GM23338 (cell line): ENCODE results near the gene IZUMO1R. TPM values are rescaled to one million over a fixed set of nuclear protein-coding genes. Genes with fewer than 3 reads are reported as not detected.

Experiments
- ATAC-seq: fragments of 200-7000 bp; cut with Tn5 transposase; 3 replicates; pipeline ENCODE4 v1.9.1; 2020
- DNase-seq: peaks from one replicate; pipeline ENCODE4 v3.0.0-alpha.2; 2015; ENCODE audit warnings: low spot score
- H2AFZ ChIP-seq: fragments of 200-600 bp; sonication (generic); 2 replicates; pipeline ENCODE4 v1.8.0; 2016; ENCODE audit warnings: antibody characterized with exemption, mild to moderate bottlenecking, moderate library complexity
- H3F3A ChIP-seq: fragments of 200-600 bp; sonication (generic); replicated peaks from 2 replicates; pipeline ENCODE4 v1.8.0; 2017; ENCODE audit warnings: antibody characterized with exemption, mixed run types, low read depth
- H3K27ac ChIP-seq: fragments of 200-600 bp; sonication (generic); 2 replicates; pipeline ENCODE4 v1.6.1; 2016; ENCODE audit warnings: low read depth
- H3K27me3 ChIP-seq: fragments of 200-600 bp; sonication (generic); 2 replicates; pipeline ENCODE4 v1.8.0; 2016; ENCODE audit warnings: mild to moderate bottlenecking, mixed run types, moderate library complexity; ENCODE audit not compliant: insufficient read depth
- H3K36me3 ChIP-seq: fragments of 200-600 bp; sonication (generic); 2 replicates; pipeline ENCODE4 v1.8.0; 2016; ENCODE audit warnings: mild to moderate bottlenecking; ENCODE audit not compliant: insufficient read depth
- H3K4me1 ChIP-seq: fragments of 200-600 bp; sonication (generic); 2 replicates; pipeline ENCODE4 v1.8.0; 2016; ENCODE audit warnings: mild to moderate bottlenecking, moderate library complexity; ENCODE audit not compliant: insufficient read depth
- H3K4me2 ChIP-seq: fragments of 200-600 bp; sonication (generic); 2 replicates; pipeline ENCODE4 v1.7.1; 2017; ENCODE audit warnings: mixed run types
- H3K4me3 ChIP-seq: fragments of 200-600 bp; sonication (generic); 2 replicates; pipeline ENCODE4 v1.6.1; 2016; ENCODE audit warnings: mixed run types
- H3K79me2 ChIP-seq: fragments of 200-600 bp; sonication (generic); replicated peaks from 2 replicates; pipeline ENCODE4 v1.8.0; 2017; ENCODE audit warnings: mild to moderate bottlenecking; ENCODE audit not compliant: insufficient read depth
- H3K9me2 ChIP-seq: fragments of 200-600 bp; sonication (generic); 2 replicates; pipeline ENCODE4 v1.8.0; 2017; ENCODE audit not compliant: insufficient read depth
- H4K20me1 ChIP-seq: fragments of 200-600 bp; sonication (generic); replicated peaks from 2 replicates; pipeline ENCODE4 v1.8.0; 2017; ENCODE audit warnings: mild to moderate bottlenecking; ENCODE audit not compliant: insufficient read depth
- H3K27ac Mint-ChIP-seq: 2 replicates; pipeline ENCODE4 v1.8.0; 2020; ENCODE audit warnings: inconsistent platforms, mild to moderate bottlenecking, moderate library complexity, mixed read lengths
- H3K27me3 Mint-ChIP-seq: 3 replicates; pipeline ENCODE4 v1.8.0; 2022; ENCODE audit warnings: low read depth, mild to moderate bottlenecking, moderate library complexity, mixed read lengths, inconsistent platforms; ENCODE audit not compliant: insufficient read depth, poor library complexity
- H3K36me3 Mint-ChIP-seq: 3 replicates; pipeline ENCODE4 v1.8.0; 2021; ENCODE audit warnings: low read depth, mild to moderate bottlenecking, inconsistent platforms, moderate library complexity, mixed read lengths
- H3K4me1 Mint-ChIP-seq: 3 replicates; pipeline ENCODE4 v1.8.0; 2020; ENCODE audit warnings: mild to moderate bottlenecking, inconsistent platforms, mixed read lengths
- H3K4me3 Mint-ChIP-seq: 3 replicates; pipeline ENCODE4 v1.8.0; 2021; ENCODE audit warnings: moderate library complexity, mild to moderate bottlenecking, inconsistent platforms, mixed read lengths
- H3K9me3 Mint-ChIP-seq: 3 replicates; pipeline ENCODE4 v1.8.0; 2020; ENCODE audit warnings: moderate library complexity, mild to moderate bottlenecking, inconsistent platforms, mixed read lengths
- CREB1 ChIP-seq: fragments of 250-450 bp; sonication (Bioruptor Pico); IDR thresholded peaks from 2 replicates; pipeline ENCODE4 v1.5.0; 2020; ENCODE audit warnings: low read depth, mild to moderate bottlenecking, moderate library complexity
- EZH2 ChIP-seq: fragments of 200-600 bp; sonication (generic); IDR thresholded peaks from one replicate; pipeline ENCODE4 v1.8.0; 2017; ENCODE audit warnings: antibody characterized with exemption, mild to moderate bottlenecking, low read depth; ENCODE audit not compliant: unreplicated experiment
- JUNB ChIP-seq: IDR thresholded peaks from one replicate; pipeline ENCODE4 v1.6.1; 2016; ENCODE audit warnings: antibody characterized with exemption; ENCODE audit not compliant: unreplicated experiment
- NANOG ChIP-seq: IDR thresholded peaks from 2 replicates; pipeline ENCODE4 v1.6.1; 2016; ENCODE audit warnings: antibody characterized with exemption, borderline replicate concordance
- polyA plus RNA-seq: library from polyadenylated mRNA; unstranded; fragments of >200 nt; fragmentation: Nextera tagmentation; extraction: Ambion mirVana; gene quantifications from 2 replicates; pipeline ENCODE4 v1.2.1, GENCODE V29; 2016
- total RNA-seq: library from RNA; depleted of rRNA; stranded (reverse); fragments of >200 nt; shearing (Covaris generic); gene quantifications from 2 replicates; pipeline ENCODE4 v1.2.3, GENCODE V29; 2014
- TF ChIP-seq, protein P1 (sequence below): fragments of 250-450 bp; sonication (Bioruptor Pico); IDR thresholded peaks from 2 replicates; pipeline ENCODE4 v1.5.0; 2020; ENCODE audit warnings: mild to moderate bottlenecking, moderate library complexity
- TF ChIP-seq, protein P2 (sequence below), 2 experiments: fragments of 200-600 bp in 1 of 2; sonication (generic) in 1 of 2; conservative IDR thresholded peaks; 2 replicates each; pipeline versions ENCODE4 v1.5.1 to v1.6.1; 2016 to 2017; ENCODE audit warnings: antibody characterized with exemption in 2 of 2, low read depth in 2 of 2, mild to moderate bottlenecking in 2 of 2, moderate library complexity in 1 of 2

IZUMO1R gene
- total and polyA plus RNA-seq, 2 experiments from 2014 or later: not detected

DNA sequence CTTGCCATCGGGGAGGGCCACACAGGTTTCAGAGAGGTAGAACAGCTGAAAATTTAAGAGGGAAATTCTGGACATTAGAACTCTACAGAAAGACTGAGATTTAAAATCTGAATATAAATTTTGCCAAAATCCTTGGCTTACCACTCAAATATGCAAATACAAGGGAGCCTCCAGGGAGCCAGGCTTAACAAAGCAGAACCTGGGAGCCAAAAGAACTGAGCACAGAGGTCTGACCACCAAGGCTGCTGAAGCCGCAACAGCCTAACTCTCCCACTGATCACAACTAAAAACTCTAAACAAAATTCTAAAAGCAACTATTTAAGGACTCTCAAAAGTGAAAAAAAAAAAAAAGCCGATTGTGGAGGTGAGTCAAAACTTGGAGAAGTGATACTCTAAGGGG lies 34.3 kb downstream of the IZUMO1R start:
- TF ChIP-seq, protein P1, sequence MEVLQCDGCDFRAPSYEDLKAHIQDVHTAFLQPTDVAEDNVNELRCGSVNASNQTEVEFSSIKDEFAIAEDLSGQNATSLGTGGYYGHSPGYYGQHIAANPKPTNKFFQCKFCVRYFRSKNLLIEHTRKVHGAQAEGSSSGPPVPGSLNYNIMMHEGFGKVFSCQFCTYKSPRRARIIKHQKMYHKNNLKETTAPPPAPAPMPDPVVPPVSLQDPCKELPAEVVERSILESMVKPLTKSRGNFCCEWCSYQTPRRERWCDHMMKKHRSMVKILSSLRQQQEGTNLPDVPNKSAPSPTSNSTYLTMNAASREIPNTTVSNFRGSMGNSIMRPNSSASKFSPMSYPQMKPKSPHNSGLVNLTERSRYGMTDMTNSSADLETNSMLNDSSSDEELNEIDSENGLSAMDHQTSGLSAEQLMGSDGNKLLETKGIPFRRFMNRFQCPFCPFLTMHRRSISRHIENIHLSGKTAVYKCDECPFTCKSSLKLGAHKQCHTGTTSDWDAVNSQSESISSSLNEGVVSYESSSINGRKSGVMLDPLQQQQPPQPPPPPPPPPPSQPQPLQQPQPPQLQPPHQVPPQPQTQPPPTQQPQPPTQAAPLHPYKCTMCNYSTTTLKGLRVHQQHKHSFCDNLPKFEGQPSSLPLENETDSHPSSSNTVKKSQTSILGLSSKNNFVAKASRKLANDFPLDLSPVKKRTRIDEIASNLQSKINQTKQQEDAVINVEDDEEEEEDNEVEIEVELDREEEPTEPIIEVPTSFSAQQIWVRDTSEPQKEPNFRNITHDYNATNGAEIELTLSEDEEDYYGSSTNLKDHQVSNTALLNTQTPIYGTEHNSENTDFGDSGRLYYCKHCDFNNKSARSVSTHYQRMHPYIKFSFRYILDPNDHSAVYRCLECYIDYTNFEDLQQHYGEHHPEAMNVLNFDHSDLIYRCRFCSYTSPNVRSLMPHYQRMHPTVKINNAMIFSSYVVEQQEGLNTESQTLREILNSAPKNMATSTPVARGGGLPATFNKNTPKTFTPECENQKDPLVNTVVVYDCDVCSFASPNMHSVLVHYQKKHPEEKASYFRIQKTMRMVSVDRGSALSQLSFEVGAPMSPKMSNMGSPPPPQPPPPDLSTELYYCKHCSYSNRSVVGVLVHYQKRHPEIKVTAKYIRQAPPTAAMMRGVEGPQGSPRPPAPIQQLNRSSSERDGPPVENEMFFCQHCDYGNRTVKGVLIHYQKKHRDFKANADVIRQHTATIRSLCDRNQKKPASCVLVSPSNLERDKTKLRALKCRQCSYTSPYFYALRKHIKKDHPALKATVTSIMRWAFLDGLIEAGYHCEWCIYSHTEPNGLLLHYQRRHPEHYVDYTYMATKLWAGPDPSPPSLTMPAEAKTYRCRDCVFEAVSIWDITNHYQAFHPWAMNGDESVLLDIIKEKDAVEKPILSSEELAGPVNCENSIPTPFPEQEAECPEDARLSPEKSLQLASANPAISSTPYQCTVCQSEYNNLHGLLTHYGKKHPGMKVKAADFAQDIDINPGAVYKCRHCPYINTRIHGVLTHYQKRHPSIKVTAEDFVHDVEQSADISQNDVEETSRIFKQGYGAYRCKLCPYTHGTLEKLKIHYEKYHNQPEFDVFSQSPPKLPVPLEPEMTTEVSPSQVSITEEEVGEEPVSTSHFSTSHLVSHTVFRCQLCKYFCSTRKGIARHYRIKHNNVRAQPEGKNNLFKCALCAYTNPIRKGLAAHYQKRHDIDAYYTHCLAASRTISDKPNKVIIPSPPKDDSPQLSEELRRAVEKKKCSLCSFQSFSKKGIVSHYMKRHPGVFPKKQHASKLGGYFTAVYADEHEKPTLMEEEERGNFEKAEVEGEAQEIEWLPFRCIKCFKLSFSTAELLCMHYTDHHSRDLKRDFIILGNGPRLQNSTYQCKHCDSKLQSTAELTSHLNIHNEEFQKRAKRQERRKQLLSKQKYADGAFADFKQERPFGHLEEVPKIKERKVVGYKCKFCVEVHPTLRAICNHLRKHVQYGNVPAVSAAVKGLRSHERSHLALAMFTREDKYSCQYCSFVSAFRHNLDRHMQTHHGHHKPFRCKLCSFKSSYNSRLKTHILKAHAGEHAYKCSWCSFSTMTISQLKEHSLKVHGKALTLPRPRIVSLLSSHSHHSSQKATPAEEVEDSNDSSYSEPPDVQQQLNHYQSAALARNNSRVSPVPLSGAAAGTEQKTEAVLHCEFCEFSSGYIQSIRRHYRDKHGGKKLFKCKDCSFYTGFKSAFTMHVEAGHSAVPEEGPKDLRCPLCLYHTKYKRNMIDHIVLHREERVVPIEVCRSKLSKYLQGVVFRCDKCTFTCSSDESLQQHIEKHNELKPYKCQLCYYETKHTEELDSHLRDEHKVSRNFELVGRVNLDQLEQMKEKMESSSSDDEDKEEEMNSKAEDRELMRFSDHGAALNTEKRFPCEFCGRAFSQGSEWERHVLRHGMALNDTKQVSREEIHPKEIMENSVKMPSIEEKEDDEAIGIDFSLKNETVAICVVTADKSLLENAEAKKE (CRISPR knock-in tag): no peak
- no peak for TF ChIP-seq EZH2
- H3K4me1 ChIP-seq: no peaks in the 10 kb centered on the region
- Mint-ChIP-seq H3K27me3 (peaks cover 4% of the 10 kb centered on the region), H3K9me3 (peaks cover 4% of the 10 kb centered on the region; the same call in 2 of the 3 replicates), H3K4me1 (no peaks in the 10 kb centered on the region), H3K36me3 (no peaks in the 10 kb centered on the region), H3K27ac (no peak overlapping the region), H3K4me3 (no peak overlapping the region)
- H3K36me3 ChIP-seq: no peaks in the 10 kb centered on the region
- DNase-seq: no peak
- H3K4me2 ChIP-seq: no peak overlapping the region
- H2AFZ ChIP-seq: no peak overlapping the region
- no peak overlapping the region for H3K27ac ChIP-seq
- H4K20me1 ChIP-seq: no peaks in the 10 kb centered on the region
- H3K4me3 ChIP-seq: no peak overlapping the region
- no peaks in the 10 kb centered on the region for H3K27me3 ChIP-seq
- no peaks in the 10 kb centered on the region for H3K79me2 ChIP-seq
- no peaks in the 10 kb centered on the region for H3F3A ChIP-seq
- no peaks in the 10 kb centered on the region for H3K9me2 ChIP-seq
- no peak; the same call in 2 of the 3 replicates for ATAC-seq

DNA sequence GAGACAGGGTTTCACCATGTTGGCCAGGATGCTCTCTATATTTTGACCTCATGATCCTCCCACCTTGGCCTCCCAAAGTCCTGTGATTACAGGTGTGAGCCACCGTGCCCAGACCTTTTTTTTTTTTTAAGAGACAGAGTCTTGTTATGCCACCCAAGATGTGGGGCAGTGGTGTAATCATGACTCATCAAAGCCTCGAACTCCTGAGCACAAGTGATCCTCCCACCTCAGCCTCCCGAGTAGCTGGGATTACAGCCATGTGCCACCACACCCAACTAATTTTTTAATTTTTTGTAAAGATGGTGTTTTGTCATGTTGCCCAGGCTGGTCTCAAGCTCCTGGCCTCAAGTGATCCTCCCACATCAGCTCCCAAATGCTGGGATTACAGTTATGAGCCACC lies 37.9 kb downstream of the IZUMO1R start:
- H3K27me3 Mint-ChIP-seq: peaks cover 7% of the 10 kb centered on the region
- no peak for ATAC-seq
- no peak overlapping the region for H2AFZ ChIP-seq
- TF ChIP-seq CREB1 (no peak), JUNB (no peak), NANOG (no peak)
- TF ChIP-seq, protein P2, sequence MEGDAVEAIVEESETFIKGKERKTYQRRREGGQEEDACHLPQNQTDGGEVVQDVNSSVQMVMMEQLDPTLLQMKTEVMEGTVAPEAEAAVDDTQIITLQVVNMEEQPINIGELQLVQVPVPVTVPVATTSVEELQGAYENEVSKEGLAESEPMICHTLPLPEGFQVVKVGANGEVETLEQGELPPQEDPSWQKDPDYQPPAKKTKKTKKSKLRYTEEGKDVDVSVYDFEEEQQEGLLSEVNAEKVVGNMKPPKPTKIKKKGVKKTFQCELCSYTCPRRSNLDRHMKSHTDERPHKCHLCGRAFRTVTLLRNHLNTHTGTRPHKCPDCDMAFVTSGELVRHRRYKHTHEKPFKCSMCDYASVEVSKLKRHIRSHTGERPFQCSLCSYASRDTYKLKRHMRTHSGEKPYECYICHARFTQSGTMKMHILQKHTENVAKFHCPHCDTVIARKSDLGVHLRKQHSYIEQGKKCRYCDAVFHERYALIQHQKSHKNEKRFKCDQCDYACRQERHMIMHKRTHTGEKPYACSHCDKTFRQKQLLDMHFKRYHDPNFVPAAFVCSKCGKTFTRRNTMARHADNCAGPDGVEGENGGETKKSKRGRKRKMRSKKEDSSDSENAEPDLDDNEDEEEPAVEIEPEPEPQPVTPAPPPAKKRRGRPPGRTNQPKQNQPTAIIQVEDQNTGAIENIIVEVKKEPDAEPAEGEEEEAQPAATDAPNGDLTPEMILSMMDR (conservative IDR thresholded peaks at IDR 0.05; ENCODE audit: low read depth in 2 of 2): no peak

More for the DNA sequence above, 37.9 kb downstream of the IZUMO1R start:
- no peak overlapping the region for H3K27ac Mint-ChIP-seq
- Histone ChIP-seq H3K9me2 (no peaks in the 10 kb centered on the region), H4K20me1 (no peaks in the 10 kb centered on the region), H3K4me1 (no peaks in the 10 kb centered on the region), H3K36me3 (no peaks in the 10 kb centered on the region), H3K4me2 (no peak overlapping the region), H3K27ac (no peak overlapping the region), H3K27me3 (no peaks in the 10 kb centered on the region), H3K79me2 (no peaks in the 10 kb centered on the region), H3F3A (no peaks in the 10 kb centered on the region), H3K4me3 (no peak overlapping the region)
- peaks cover 18% of the 10 kb centered on the region for H3K36me3 Mint-ChIP-seq
- H3K4me3 Mint-ChIP-seq: no peak overlapping the region
- DNase-seq: no peak
- H3K4me1 Mint-ChIP-seq: peaks cover 5% of the 10 kb centered on the region; the same call in 1 of the 3 replicates
- H3K9me3 Mint-ChIP-seq: peaks cover 30% of the 10 kb centered on the region
